Kidney epithelial cell (primary cell): ENCODE data around the gene GAS2L1. TPM values are rescaled to one million over a fixed set of nuclear protein-coding genes. Genes with fewer than 3 reads are reported as not detected.
A peak's percentile ranks its signal among the peaks of the same experiment; 100 is the strongest.

Experiments
- DNase-seq: peaks from one replicate; pipeline ENCODE4 v3.0.0-alpha.2; 2010; ENCODE audit warnings: low read depth
- H3K27me3 ChIP-seq: 2 replicates; pipeline ENCODE4 v1.6.0; 2011; ENCODE audit warnings: low read length; ENCODE audit not compliant: control insufficient read depth, insufficient read depth
- H3K36me3 ChIP-seq: 2 replicates; pipeline ENCODE4 v1.5.1; 2011; ENCODE audit warnings: low read length; ENCODE audit not compliant: control insufficient read depth, insufficient read depth
- H3K4me3 ChIP-seq: 2 replicates; pipeline ENCODE4 v1.5.1; 2011; ENCODE audit warnings: low read depth, mild to moderate bottlenecking, control low read depth, low read length
- total RNA-seq: library from RNA; depleted of rRNA; stranded (reverse); fragments of >200 nt; gene quantifications from 2 replicates; pipeline ENCODE4 v1.2.3, GENCODE V29; 2015
- TF ChIP-seq, protein P1 (sequence below): IDR thresholded peaks from 2 replicates; pipeline ENCODE4 v1.5.1; 2011; ENCODE audit warnings: mild to moderate bottlenecking, moderate library complexity, low read length, control low read depth, inconsistent platforms; ENCODE audit not compliant: insufficient read depth, poor library complexity, severe bottlenecking

GAS2L1 gene
- total RNA-seq, 1 donor from 2014 or later, result 8.9 TPM

DNA sequence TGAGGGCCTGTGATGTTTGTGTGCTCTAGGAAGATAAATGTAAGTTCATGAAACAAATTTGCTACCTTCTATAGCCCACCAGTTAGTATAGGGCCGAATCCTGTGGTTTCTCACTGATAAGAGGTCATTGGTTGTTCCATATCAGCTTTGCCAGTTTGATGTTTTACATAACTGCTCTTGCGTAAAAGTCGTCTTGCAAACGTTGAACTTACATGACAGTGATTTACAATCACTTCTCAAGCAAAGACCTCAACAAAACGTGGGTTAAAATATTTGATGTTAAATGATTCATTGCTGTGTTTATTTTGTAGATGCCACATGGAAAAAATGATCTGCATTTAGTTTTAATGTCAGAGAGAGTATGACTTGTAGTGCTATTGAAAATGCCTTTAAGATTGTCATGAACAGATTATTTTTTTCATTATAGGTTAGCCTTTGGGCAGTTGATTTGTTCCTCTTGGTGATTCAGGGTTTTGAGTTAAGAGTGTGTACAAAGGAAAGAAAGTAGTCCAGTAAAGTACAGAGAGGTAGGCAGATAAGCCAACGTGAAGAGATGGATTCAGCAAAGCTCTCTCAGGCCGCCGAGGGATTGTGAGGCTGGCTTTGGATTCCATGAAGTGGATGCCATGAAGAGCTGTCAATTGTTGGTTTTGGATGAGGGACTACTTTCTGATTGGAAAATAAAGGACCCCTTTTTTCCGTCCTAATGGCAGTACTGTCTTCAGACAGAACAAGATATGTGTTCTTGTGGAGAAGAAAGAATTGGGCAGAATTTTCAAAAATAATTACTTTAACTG is 35.8 kb upstream of the GAS2L1 start:
- DNase-seq, result no peak
- TF ChIP-seq, protein P1, sequence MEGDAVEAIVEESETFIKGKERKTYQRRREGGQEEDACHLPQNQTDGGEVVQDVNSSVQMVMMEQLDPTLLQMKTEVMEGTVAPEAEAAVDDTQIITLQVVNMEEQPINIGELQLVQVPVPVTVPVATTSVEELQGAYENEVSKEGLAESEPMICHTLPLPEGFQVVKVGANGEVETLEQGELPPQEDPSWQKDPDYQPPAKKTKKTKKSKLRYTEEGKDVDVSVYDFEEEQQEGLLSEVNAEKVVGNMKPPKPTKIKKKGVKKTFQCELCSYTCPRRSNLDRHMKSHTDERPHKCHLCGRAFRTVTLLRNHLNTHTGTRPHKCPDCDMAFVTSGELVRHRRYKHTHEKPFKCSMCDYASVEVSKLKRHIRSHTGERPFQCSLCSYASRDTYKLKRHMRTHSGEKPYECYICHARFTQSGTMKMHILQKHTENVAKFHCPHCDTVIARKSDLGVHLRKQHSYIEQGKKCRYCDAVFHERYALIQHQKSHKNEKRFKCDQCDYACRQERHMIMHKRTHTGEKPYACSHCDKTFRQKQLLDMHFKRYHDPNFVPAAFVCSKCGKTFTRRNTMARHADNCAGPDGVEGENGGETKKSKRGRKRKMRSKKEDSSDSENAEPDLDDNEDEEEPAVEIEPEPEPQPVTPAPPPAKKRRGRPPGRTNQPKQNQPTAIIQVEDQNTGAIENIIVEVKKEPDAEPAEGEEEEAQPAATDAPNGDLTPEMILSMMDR, result no peak
- Histone ChIP-seq H3K36me3 (no peaks in the 10 kb centered on the region), H3K4me3 (peak overlapping the region; percentile 76), H3K27me3 (no peaks in the 10 kb centered on the region)

DNA sequence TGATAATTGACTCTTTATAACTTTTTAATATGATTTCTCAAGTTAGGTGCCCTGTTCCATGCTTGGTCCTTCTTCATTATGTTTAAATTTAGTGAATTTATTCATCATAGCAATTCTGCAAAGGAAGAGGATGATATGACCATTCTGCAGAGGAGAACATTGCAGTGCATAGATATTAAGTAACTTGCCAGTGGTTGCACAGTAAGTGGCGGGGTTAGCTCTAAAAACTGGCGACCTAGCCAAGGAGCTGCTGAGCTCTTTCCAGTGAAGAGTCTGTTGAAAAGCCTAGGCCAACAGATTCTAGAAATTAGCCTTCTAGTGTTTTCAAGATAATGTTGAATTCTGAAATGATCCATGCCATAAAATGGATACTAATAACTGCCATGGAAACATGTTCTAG is 33.8 kb upstream of the GAS2L1 start:
- no peaks in the 10 kb centered on the region for H3K27me3 ChIP-seq
- H3K36me3 ChIP-seq, result peaks cover 1% of the 10 kb centered on the region
- no peak overlapping the region for H3K4me3 ChIP-seq
- no peak for DNase-seq
- TF ChIP-seq, protein P1, result no peak

DNA sequence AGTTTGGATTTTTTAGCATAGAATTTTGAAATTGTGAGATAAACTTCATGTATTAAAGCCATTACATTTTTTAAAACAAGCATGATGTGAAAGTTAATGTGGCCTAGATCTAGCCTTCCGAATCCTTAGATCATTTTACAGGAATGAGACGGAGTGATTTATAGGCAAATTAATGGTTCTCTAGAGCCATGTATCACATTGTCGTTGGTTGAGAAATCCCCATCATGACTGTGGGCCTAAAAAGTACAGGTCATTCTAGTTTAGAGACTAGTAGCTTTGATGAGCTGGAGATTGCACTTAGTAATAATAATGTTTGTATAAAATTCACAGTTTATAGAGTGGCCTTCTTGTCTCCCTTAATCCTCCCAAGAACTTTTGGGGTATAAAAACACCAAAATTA is 31.3 kb upstream of the GAS2L1 start:
- TF ChIP-seq, protein P1, result no peak
- DNase-seq, result no peak
- Histone ChIP-seq H3K27me3 (no peaks in the 10 kb centered on the region), H3K36me3 (peaks cover 3% of the 10 kb centered on the region), H3K4me3 (no peak overlapping the region)

DNA sequence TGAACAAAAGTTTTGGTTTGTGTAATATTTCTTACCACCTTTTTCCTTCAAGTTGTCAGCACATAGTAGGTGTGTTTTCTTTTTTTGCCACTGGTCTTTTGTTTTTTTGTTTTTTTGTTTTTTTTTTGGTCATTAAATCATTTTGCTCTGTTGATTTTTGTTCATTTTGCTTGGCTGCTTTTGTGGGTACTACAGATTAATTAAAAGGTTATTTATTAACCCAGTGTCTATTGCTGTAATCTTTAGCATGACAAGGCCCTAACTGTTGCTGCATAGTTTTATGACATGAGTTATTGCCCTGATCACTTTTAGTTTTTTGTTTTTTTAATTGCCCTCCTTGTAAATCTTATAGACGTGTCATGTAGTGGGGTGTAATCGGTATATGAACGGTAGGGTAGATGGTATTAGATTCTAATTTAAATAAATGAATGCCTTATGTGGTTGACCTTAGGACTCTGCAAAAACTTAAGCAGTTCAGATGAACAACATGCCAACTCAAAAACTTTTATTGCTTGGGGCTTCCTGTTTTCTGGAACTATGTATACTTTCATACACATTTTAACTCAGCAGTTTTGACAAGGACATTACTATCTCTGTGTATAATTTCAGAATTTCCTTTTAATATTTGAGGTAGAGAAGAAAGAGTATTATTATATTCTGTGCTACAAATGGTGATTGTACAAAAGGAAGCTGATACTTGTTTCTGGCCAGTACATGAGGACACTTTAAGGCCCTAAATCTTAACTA is 30.5 kb upstream of the GAS2L1 start:
- Histone ChIP-seq H3K4me3 (no peak overlapping the region), H3K36me3 (peaks cover 3% of the 10 kb centered on the region), H3K27me3 (no peaks in the 10 kb centered on the region)
- DNase-seq, result no peak
- TF ChIP-seq, protein P1, result no peak

DNA sequence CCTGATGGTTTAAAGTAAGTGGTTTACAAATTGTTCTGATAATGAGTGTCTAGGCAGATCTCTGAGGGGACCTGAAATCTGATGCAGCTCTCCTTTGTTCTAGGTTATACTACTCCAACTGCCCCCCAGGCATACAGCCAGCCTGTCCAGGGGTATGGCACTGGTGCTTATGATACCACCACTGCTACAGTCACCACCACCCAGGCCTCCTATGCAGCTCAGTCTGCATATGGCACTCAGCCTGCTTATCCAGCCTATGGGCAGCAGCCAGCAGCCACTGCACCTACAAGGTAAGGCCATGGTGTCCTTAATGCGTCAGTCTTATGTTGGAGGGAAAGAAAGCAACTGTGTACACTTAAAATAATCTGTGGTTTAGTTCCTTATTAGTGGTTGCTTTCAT is 28.5 kb upstream of the GAS2L1 start:
- Histone ChIP-seq H3K27me3 (no peaks in the 10 kb centered on the region), H3K4me3 (no peak overlapping the region), H3K36me3 (peaks cover 3% of the 10 kb centered on the region)
- no peak for DNase-seq
- TF ChIP-seq, protein P1, result no peak
